ENCODE measurements around the gene GYG2. TPM values are rescaled to one million over a fixed set of nuclear protein-coding genes. Genes with fewer than 3 reads are reported as not detected.
A peak's percentile ranks its signal among the peaks of the same experiment; 100 is the strongest.

The GYG2 gene
- total and polyA plus RNA-seq, 2 donors from 2014 or later: 2.2 to 2.9 TPM

- Histone ChIP-seq H3K9me3 (ENCODE audit: control insufficient read depth in 2 of 3, insufficient read depth in 1 of 3, low read length in 3 of 3) (peaks cover 0 to 1% (median 0%) of the 10 kb centered on the region in 3 donors), H3K4me1 (ENCODE audit: control insufficient read depth in 2 of 3, insufficient read depth in 2 of 3, low read depth in 1 of 3, low read length in 3 of 3) (no peaks in the 10 kb centered on the region), H3K9ac (ENCODE audit: low read length in 3 of 3) (no peak overlapping the region), H3K4me3 (ENCODE audit: low read length in 3 of 3) (no peak overlapping the region), H3K27ac (ENCODE audit: low read depth in 2 of 2, low read length in 2 of 2) (no peak overlapping the region), H3K27me3 (ENCODE audit: control insufficient read depth, insufficient read depth, low read length) (no peaks in the 10 kb centered on the region), H3K36me3 (ENCODE audit: control insufficient read depth in 2 of 3, insufficient read depth in 3 of 3, low read length in 3 of 3) (no peaks in the 10 kb centered on the region)
- no peak for FAIRE-seq
- TF ChIP-seq CTCF (IDR thresholded peaks at IDR 0.05; ENCODE audit: borderline replicate concordance, extremely low read depth, insufficient read depth): no peak
- peak in 1 of 5 donors; percentile 36 for DNase-seq
- intact Hi-C loops (cut with DNase I): no loop called here
These were observed 98.0 kb downstream of the GYG2 start for GRCh38 chrX:2926664-2927275.

GRCh38 chrX:2928191-2928582 is 99.5 kb downstream of the GYG2 start:
- H3K27me3 ChIP-seq (ENCODE audit: control insufficient read depth, insufficient read depth, low read length): no peaks in the 10 kb centered on the region
- DNase-seq (peak in 3 of 5 donors; percentile 83 to 92 (median 89)), FAIRE-seq (no peak)
- peaks cover 0 to 1% (median 0%) of the 10 kb centered on the region in 3 donors for H3K9me3 ChIP-seq (ENCODE audit: control insufficient read depth in 2 of 3, insufficient read depth in 1 of 3, low read length in 3 of 3)
- H3K9ac ChIP-seq (ENCODE audit: low read length in 3 of 3): no peak overlapping the region
- intact Hi-C loops (cut with DNase I): no loop called here
- TF ChIP-seq CTCF (IDR thresholded peaks at IDR 0.05; ENCODE audit: borderline replicate concordance, extremely low read depth, insufficient read depth): no peak
- peak overlapping the region in 1 of 3 donors; percentile 58 for H3K4me3 ChIP-seq (ENCODE audit: low read length in 3 of 3)
- H3K27ac ChIP-seq (ENCODE audit: low read depth in 2 of 2, low read length in 2 of 2): peak overlapping the region; percentile 47 to 51
- no peaks in the 10 kb centered on the region for H3K36me3 ChIP-seq (ENCODE audit: control insufficient read depth in 2 of 3, insufficient read depth in 3 of 3, low read length in 3 of 3)
- no peaks in the 10 kb centered on the region for H3K4me1 ChIP-seq (ENCODE audit: control insufficient read depth in 2 of 3, insufficient read depth in 2 of 3, low read depth in 1 of 3, low read length in 3 of 3)

- no peak for FAIRE-seq
- H3K4me3 ChIP-seq (ENCODE audit: low read length in 3 of 3): peak within 1 kb of the TSS; percentile 8 to 66 (median 58)
- H3K9me3 ChIP-seq (ENCODE audit: control insufficient read depth in 2 of 3, insufficient read depth in 1 of 3, low read length in 3 of 3): peaks cover 0 to 1% (median 0%) of the 10 kb centered on the region in 3 donors
- no peak for TF ChIP-seq CTCF (IDR thresholded peaks at IDR 0.05; ENCODE audit: borderline replicate concordance, extremely low read depth, insufficient read depth)
- no peaks in the 10 kb centered on the region for H3K27me3 ChIP-seq (ENCODE audit: control insufficient read depth, insufficient read depth, low read length)
- peak within 1 kb of the TSS; percentile 84 to 93 for H3K27ac ChIP-seq (ENCODE audit: low read depth in 2 of 2, low read length in 2 of 2)
- DNase-seq: peak; percentile 95 to 99 (median 97)
- intact Hi-C loops (cut with DNase I): no loop called here
- H3K4me1 ChIP-seq (ENCODE audit: control insufficient read depth in 2 of 3, insufficient read depth in 2 of 3, low read depth in 1 of 3, low read length in 3 of 3): no peaks in the 10 kb centered on the region
- H3K9ac ChIP-seq (ENCODE audit: low read length in 3 of 3): peak within 1 kb of the TSS in 2 of 3 donors; percentile 44 to 67
- no peaks in the 10 kb centered on the region for H3K36me3 ChIP-seq (ENCODE audit: control insufficient read depth in 2 of 3, insufficient read depth in 3 of 3, low read length in 3 of 3)
These were observed 100.1 kb downstream of the GYG2 start, which contains the start of gene ARSD for GRCh38 chrX:2928583-2929434. ARSD (minus strand) TSS chrX:2929339; CDS start chrX:2929275, 64 bp downstream.
